HL-60/S4 treated with retinoic acid at 250 ng/mL for 4 days and 3 days (cell line): ENCODE results near the gene ABCA2.

Experiments
- in situ Hi-C: fragments of 300-500 bp; cut with MboI; formaldehyde crosslinking; loops from 2 replicates; pipeline ENCODE4 v1.7.0; 2022; ENCODE audit warnings: low sequenced_read_pairs

Gene ABCA2, protein sequence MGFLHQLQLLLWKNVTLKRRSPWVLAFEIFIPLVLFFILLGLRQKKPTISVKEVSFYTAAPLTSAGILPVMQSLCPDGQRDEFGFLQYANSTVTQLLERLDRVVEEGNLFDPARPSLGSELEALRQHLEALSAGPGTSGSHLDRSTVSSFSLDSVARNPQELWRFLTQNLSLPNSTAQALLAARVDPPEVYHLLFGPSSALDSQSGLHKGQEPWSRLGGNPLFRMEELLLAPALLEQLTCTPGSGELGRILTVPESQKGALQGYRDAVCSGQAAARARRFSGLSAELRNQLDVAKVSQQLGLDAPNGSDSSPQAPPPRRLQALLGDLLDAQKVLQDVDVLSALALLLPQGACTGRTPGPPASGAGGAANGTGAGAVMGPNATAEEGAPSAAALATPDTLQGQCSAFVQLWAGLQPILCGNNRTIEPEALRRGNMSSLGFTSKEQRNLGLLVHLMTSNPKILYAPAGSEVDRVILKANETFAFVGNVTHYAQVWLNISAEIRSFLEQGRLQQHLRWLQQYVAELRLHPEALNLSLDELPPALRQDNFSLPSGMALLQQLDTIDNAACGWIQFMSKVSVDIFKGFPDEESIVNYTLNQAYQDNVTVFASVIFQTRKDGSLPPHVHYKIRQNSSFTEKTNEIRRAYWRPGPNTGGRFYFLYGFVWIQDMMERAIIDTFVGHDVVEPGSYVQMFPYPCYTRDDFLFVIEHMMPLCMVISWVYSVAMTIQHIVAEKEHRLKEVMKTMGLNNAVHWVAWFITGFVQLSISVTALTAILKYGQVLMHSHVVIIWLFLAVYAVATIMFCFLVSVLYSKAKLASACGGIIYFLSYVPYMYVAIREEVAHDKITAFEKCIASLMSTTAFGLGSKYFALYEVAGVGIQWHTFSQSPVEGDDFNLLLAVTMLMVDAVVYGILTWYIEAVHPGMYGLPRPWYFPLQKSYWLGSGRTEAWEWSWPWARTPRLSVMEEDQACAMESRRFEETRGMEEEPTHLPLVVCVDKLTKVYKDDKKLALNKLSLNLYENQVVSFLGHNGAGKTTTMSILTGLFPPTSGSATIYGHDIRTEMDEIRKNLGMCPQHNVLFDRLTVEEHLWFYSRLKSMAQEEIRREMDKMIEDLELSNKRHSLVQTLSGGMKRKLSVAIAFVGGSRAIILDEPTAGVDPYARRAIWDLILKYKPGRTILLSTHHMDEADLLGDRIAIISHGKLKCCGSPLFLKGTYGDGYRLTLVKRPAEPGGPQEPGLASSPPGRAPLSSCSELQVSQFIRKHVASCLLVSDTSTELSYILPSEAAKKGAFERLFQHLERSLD (N-terminal part only)

GRCh38 chr9:137027369-137028262, at the start of gene ABCA2:
Gene ABCA2, minus strand, starts transcription at chr9:137028237. Its CDS starts 97 bp downstream, at chr9:137028140.
- in situ Hi-C loops, result loop anchor here (25.0 kb wide), 1 partner anchor 240 kb away; the partner anchor contains the start of genes CCDC183 and TMEM141

GRCh38 chr9:137077010-137077747, 49.1 kb upstream of the ABCA2 start, which contains the start of gene UAP1L1:
Gene UAP1L1, plus strand, starts transcription at chr9:137077517. Its CDS starts 16 bp downstream, at chr9:137077533.
- in situ Hi-C loops, result no loop called here

DNA sequence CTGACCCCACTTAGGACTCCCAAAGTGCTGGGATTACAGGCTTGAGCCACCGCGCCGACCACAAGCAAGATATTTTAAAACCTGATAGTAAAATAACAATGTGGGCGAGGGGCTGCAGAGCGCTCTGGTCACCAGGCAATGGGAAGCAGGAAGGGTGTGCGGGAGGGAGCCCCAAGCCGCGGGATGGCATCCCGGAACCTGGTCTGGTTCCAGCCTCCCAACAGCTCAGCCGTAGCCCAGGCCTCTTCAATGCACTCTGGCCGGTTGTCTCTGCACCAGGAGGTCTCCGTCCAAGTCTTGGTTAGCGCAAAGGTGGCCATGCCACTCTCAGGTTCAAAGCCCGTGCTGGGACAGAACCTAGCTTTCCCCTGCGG, 48.6 kb upstream of the ABCA2 start:
- in situ Hi-C loops, result no loop called here

DNA sequence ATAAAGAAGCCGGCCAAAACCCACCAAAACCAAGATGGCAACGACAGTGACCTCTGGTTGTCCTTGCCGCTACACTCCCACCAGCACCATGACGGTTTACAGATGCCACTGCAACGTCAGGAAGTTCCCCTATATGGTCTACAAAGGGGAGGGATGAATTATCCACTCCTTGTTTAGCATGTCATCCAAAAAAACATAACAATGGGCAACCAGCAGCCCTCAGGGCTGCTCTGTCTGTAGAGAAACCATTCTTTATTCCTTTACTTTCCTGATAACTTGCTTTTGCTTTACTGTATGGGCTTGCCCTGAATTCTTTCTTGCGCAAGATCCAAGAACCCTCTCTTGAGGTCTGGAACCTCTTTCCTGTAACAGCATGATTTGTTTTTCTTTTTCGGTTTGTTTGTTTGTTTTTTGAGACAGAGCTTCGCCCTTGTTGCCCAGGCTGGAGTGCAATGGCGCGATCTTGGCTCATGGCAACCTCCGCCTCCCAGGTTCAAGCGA, 47.3 kb upstream of the ABCA2 start:
- in situ Hi-C loops, result no loop called here

DNA sequence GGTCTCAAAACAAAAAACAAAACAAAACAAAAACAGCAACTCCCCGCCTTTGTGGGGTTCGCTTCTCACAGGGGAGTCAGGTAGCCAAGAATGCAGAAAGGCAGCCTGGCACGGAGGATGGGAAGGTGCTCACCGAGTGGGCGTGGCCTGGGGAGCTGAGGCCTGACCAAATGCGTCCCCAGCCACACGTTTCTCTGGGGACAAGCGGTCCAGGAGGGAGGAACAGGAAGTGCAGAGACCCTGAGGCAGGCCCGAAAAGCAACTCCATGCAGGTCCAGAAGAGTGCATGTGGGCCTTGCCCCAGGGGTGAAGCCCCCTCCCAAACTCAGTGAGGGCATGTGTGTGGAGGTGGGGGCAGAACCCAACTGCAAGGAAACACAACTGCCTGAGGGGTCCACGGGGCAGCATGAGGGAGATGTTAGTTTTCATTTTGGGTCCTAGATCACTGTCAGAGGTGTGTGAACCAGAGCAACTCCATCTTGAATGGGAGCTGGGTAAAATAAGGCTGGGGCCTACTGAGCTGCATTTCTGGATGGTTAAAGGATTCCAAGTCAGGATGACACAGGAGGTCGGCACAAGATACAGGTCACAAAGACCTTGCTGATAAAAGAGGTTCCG, 46.7 kb upstream of the ABCA2 start:
- in situ Hi-C loops, result no loop called here

GRCh38 chr9:137073992-137074399, 46.0 kb upstream of the ABCA2 start:
- in situ Hi-C loops, result no loop called here

DNA sequence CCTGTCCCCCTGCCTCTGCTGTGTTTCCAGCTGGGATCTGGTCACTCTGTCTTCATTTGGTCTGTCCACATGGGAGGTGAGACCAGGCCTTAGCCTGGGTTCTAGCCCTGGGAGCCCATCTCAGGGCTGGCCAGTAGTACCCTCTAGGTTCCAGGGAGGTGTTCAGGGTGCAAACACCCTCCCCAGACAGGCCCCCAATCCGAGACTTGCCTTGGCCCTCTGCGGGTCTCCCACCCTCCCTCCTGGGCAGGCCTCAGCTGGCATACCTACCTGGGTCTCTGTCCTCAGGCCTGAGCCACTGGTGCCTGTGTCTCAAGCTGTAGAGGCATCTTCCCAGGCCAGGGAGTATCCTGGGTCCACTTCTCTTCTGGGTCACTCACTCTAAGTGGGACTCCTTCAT, 43.2 kb upstream of the ABCA2 start:
- in situ Hi-C loops, result no loop called here

DNA sequence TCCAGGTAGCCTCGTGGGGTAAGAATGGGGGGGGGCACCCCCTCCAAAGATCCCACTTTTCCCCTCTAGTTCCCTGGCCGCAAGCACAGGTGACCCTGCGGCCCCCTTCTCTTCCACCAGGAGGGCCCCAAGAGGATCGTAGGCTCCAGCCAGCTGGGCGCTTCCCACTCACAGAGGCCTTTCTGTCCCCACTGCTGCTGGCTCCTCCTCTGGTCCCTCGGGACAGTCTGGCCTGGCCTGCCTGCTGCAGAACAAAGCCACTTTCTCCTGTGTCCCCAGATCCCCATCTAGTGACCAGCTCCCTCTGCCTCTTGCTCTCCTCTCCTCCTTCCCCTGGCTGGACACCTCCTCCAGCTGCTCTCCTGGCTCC, 42.9 kb upstream of the ABCA2 start:
- in situ Hi-C loops, result no loop called here

DNA sequence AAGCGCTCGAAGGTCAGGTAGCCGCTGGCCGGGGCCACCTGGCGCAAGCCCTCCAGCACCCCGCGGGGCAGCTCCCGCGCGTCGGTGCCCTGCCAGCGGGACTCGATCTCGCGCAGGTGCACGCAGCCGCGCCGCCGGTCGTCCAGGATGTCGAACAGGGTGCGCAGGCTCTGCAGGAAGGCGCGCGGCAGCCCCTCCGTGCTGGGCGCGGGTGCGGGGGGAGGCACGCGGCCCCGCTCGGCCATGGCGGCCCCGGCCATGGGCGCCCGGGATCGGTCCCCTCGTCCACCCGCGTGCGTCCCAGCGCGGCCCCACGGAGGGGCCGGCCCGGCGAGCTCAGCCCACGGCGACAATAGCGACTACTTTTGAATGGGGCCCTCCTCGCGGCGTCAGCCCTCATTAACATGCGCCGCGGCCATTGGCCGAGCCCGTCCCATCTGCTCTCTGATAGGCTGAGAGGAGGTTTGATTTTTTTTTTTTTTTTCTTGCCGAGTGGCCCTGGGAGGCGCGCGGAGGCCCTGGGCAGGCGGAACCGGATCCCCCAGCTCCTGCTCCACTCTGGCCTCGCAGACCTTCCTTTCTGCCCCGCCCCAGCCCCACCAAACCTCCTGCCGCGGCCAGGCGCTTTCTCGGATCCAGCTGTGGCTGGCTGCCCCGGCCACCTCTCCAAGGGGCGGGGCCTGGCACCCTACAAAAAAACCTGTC, 42.3 kb upstream of the ABCA2 start, which contains the start of gene SAPCD2:
Gene SAPCD2 (minus strand): TSS at position 357 of the 705 bp plus-strand sequence. CDS start 97 bp downstream, at position 260.
- in situ Hi-C loops, result no loop called here

DNA sequence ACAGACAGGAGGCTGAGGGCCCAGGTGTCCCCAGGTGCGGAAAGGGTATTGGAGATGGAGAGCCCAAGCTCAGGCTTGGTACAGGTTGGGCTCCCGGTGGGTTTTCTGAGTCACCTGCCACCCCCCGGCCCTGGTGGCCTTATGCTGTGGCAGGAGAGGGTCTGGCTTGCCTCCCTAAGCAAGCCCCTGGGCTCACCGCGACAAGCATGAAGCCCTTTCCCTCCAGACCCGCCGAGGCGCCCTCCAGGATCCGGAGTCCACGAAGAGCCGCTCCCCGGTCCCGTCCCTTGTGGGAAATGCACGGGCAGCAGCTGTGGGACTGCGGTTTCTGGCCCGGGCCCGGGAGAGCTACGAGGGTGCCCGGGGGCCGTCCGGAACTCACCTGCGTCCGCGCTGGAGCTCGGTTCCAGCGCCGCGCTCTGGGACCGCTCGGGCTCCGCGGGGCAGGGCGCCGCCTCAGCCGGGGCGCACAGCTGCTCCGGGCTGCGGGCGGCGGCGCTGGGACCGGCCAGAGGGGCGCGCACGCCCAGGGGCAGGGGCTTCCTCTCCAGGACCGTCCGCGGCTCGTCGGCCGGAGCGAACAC, 41.6 kb upstream of the ABCA2 start:
- in situ Hi-C loops, result no loop called here

DNA sequence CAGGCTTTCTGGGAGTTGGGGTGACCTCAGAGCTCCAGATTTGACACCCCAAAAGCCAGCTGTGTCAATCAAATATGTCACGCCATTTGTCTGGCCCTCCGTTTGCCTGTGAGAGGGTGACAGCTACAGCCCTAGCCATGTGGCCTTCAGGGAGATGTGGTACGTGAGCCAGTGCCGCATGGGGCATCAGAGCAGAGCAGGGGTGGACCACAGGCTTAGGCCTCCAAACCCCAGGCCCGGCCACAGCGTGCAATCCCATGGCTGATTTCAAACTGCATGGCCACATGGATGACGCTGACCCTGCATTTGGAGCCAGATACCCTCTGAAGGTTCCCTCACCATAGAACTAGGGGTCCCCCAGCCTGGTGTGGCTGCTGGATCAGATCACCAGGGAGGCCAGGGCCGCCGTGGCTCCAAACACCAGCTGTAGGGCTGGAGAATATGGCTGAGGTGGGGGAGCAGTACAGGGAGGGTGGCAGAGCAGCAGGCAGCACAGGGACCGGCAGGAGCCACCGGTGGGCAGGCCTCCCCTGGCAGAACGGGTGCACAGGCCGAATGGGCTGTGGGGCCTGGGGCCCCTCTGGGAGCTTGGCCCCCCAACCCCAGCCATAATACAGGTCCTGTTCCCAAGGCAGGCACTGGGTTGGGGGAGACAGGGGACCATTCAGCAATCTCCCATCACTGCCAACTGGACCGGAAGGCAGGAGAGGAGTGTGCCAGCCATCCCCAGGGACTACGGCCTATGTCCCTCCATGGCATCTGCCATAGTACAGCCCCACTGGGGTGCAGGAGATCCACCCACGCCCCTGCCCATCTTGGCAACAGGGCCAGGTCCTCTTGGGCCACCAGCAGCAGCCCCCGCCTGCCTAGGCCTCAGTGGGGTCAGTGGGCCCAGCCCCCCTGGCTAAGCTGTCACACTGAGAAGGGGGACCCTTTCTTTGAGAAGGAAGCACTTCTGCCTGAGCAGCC, 40.8 kb upstream of the ABCA2 start:
- in situ Hi-C loops, result no loop called here

GRCh38 chr9:137067860-137068538, 40.0 kb upstream of the ABCA2 start:
- in situ Hi-C loops, result no loop called here

- in situ Hi-C loops, result no loop called here
Measured at GRCh38 chr9:137066096-137066861, 38.2 kb upstream of the ABCA2 start.

DNA sequence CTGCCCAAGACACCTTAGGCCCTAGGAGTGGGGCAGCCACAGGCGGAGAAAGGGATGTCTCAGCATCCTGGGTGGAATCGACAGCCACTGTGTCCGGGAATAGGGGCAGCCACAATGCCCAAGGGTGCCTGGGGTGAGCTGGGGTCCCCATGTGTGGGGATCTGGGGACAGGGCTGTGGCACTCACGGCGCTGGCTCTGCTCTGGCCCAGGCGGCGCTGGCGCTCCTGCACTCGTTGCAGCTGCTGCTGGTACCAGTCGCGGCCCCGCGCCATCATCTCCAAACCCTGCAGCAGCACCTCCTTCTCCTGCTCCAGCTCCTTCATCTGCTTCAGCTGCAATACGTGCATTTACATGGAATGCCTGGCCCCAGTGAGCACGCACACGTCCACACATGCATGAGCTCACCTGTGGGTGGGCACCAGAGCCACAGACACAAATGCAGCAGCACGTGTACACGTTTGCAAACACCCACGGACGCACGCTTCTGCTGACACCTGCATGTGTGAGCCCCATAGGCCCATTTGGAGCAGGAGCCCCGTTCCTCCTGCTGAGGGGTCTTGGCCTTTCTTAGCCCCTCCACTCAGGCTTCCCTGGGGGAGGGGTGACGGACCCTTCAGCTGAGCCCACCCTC, 37.4 kb upstream of the ABCA2 start:
- in situ Hi-C loops, result no loop called here

DNA sequence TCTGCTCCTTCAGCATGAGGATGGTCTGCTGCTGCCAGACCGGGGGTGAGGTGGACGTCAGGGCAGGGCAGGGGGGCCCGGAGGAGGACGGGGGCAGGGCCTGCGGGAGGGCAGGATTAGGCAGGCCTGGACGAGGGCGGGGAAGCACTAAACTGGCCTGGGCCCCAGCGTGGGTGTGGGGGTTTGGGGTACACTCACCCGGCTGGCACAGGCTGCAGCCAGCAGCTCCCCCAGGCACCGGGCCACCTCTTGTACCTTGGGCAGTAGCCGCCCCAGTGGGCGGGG, 36.8 kb upstream of the ABCA2 start:
- in situ Hi-C loops, result no loop called here
